ENCODE measurements around the gene CAND2.

GRCh38 chr3:12809001-12809400, 12.5 kb downstream of the CAND2 start:
- TF ChIP-seq CTCF (IDR thresholded peaks at IDR 0.05), result no peak
- no peak for TF ChIP-seq POLR2A (IDR thresholded peaks at IDR 0.05)
- no peak for TF ChIP-seq EP300 (IDR thresholded peaks at IDR 0.05)

Data from tibial nerve (tissue), 4 donors.